Camera-type eye (tissue), 1 donor: Measurements from ENCODE around the gene ZNF549. TPM values are rescaled to one million over a fixed set of nuclear protein-coding genes. Genes with fewer than 3 reads are reported as not detected.

Source experiments
- total RNA-seq: library from RNA; depleted of rRNA; stranded (reverse); fragments of >200 nt; gene quantifications from one replicate; pipeline ENCODE4 v1.2.3, GENCODE V29; 2014

ZNF549 gene
- total RNA-seq: 20.1 TPM

GRCh38 chr19:57527136-57527881 is at the start of gene ZNF549:
Gene ZNF549 (plus strand): TSS chr19:57527356. CDS start chr19:57527574, 218 bp downstream.

GRCh38 chr19:57487477-57488298 is 39.5 kb upstream of the ZNF549 start, which contains the start of gene ZNF419:
Gene ZNF419 (plus strand): TSS chr19:57487750. CDS start chr19:57487951, 201 bp downstream.

GRCh38 chr19:57499680-57500395 is 27.3 kb upstream of the ZNF549 start, which contains the start of gene ZNF773:
Gene ZNF773 (plus strand): TSS chr19:57499938. CDS start chr19:57500081, 143 bp downstream.

GRCh38 chr19:57559404-57560025 is 32.4 kb downstream of the ZNF549 start, which contains the start of gene ZNF550:
Gene ZNF550 (minus strand): TSS chr19:57559863. CDS start chr19:57559682, 181 bp downstream.

GRCh38 chr19:57578487-57579205 is 51.5 kb downstream of the ZNF549 start, which contains the start of gene ZNF416:
Gene ZNF416 (minus strand): TSS chr19:57578911. CDS start chr19:57578704, 207 bp downstream.

GRCh38 chr19:57583521-57584416 is 56.6 kb downstream of the ZNF549 start, which contains the start of gene ZIK1:
Gene ZIK1 (plus strand): TSS chr19:57584145. CDS start chr19:57584357, 212 bp downstream.

GRCh38 chr19:57599761-57600383 is 72.7 kb downstream of the ZNF549 start, which contains the start of gene ZNF530:
Gene ZNF530 (plus strand): TSS chr19:57599885. CDS start chr19:57604346, 4,461 bp downstream.

Other genes starting within 250 kb of the ZNF549 start
- 164 TPM for gene ZNF460, start 246.9 kb upstream of the ZNF549 start, total RNA-seq
- 37.8 TPM for gene ZNF543, start 206.9 kb upstream of the ZNF549 start, total RNA-seq
- 18.3 TPM for gene ZNF304, start 176.1 kb upstream of the ZNF549 start, total RNA-seq
- 25.2 TPM for gene TRAPPC2B, start 163.8 kb upstream of the ZNF549 start, total RNA-seq
- gene ZNF547, start 163.8 kb upstream of the ZNF549 start, total RNA-seq: 3.4 TPM
- gene ZNF548, start 137.5 kb upstream of the ZNF549 start, total RNA-seq: 62.6 TPM
- gene ZNF17, start 116.2 kb upstream of the ZNF549 start, total RNA-seq: 33.2 TPM
- gene ZNF749, start 92.0 kb upstream of the ZNF549 start, total RNA-seq: 35.1 TPM
- 4.6 TPM for gene VN1R1, start 70.2 kb upstream of the ZNF549 start, total RNA-seq
- 78.2 TPM for gene ZNF772, start 49.8 kb upstream of the ZNF549 start, total RNA-seq
- gene ZNF419, start 39.6 kb upstream of the ZNF549 start, total RNA-seq: 25.7 TPM
- 35.6 TPM for gene ZNF773, start 27.4 kb upstream of the ZNF549 start, total RNA-seq
- gene ZNF550, start 32.5 kb downstream of the ZNF549 start, total RNA-seq: 23.3 TPM
- 10.8 TPM for gene ZNF416, start 51.6 kb downstream of the ZNF549 start, total RNA-seq
- 28.7 TPM for gene ZIK1, start 56.8 kb downstream of the ZNF549 start, total RNA-seq
- gene ZNF530, start 72.5 kb downstream of the ZNF549 start, total RNA-seq: 7.1 TPM
- 65.3 TPM for gene ZNF134, start 86.9 kb downstream of the ZNF549 start, total RNA-seq
- gene ZNF211, start 105.8 kb downstream of the ZNF549 start, total RNA-seq: 40.5 TPM
- gene ZSCAN4, start 141.6 kb downstream of the ZNF549 start, total RNA-seq: not detected
- gene ZNF551, start 154.6 kb downstream of the ZNF549 start, total RNA-seq: 23.9 TPM
- 33.0 TPM for gene ZNF154, start 181.8 kb downstream of the ZNF549 start, total RNA-seq
- 27.8 TPM for gene ZNF671, start 200.3 kb downstream of the ZNF549 start, total RNA-seq
- 48.5 TPM for gene ZNF776, start 219.5 kb downstream of the ZNF549 start, total RNA-seq
- gene ZNF586, start 242.3 kb downstream of the ZNF549 start, total RNA-seq: 46.6 TPM